ENCODE results near the gene SCAP. TPM values are rescaled to one million over a fixed set of nuclear protein-coding genes. Genes with fewer than 3 reads are reported as not detected.

Gene SCAP
- total RNA-seq, 1 donor from 2014 or later, result 87.2 TPM

- intact Hi-C loops (cut with micrococcal nuclease), result no loop called here
- no peak overlapping the region for H3K4me3 Mint-ChIP-seq
Observed at GRCh38 chr3:47433796-47434195, 41.9 kb downstream of the SCAP start.

DNA sequence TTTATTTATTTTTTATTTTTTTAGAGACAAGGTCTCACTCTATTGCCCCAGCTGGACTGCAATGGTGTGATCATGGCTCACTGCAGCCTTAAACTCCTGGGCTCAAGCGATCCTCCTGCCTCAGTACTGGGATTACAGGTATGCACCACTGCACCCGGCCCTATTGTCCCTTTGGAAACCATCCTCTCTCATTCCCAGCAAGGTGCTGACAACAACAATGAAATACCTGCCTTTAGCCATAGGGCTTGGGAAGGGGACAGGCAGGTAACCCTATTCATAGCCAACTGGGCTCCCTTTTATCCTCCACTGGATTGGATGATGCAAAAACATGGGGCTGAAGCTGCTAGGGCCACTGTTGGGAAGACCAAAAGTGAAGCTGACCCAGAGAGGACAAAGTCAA lies 43.1 kb downstream of the SCAP start:
- H3K27ac Mint-ChIP-seq, result no peak overlapping the region
- H3K4me1 Mint-ChIP-seq, result peaks cover 3% of the 10 kb centered on the region
- intact Hi-C loops (cut with micrococcal nuclease), result no loop called here
- H3K4me3 Mint-ChIP-seq, result no peak overlapping the region
- no peak for DNase-seq
- no peaks in the 10 kb centered on the region for H3K9me3 Mint-ChIP-seq
- peaks cover 33% of the 10 kb centered on the region for H3K36me3 Mint-ChIP-seq (ENCODE audit: low read depth)
- H3K27me3 Mint-ChIP-seq, result no peaks in the 10 kb centered on the region

More at GRCh38 chr3:47433796-47434195, 41.9 kb downstream of the SCAP start:
- H3K27ac Mint-ChIP-seq, result no peak overlapping the region
- peaks cover 3% of the 10 kb centered on the region for H3K4me1 Mint-ChIP-seq
- H3K27me3 Mint-ChIP-seq, result no peaks in the 10 kb centered on the region
- no peak for DNase-seq
- no peaks in the 10 kb centered on the region for H3K9me3 Mint-ChIP-seq
- H3K36me3 Mint-ChIP-seq (ENCODE audit: low read depth), result peaks cover 40% of the 10 kb centered on the region

- Mint-ChIP-seq H3K4me1 (peaks cover 3% of the 10 kb centered on the region), H3K36me3 (ENCODE audit: low read depth) (peaks cover 29% of the 10 kb centered on the region), H3K27ac (no peak overlapping the region), H3K4me3 (no peak overlapping the region), H3K27me3 (no peaks in the 10 kb centered on the region), H3K9me3 (no peaks in the 10 kb centered on the region)
- no peak for DNase-seq
- intact Hi-C loops (cut with micrococcal nuclease), result no loop called here
Observed at GRCh38 chr3:47431225-47431624, 44.5 kb downstream of the SCAP start.

GRCh38 chr3:47430606-47431005 lies 45.1 kb downstream of the SCAP start:
- no peak overlapping the region for H3K27ac Mint-ChIP-seq
- H3K27me3 Mint-ChIP-seq, result no peaks in the 10 kb centered on the region
- peaks cover 3% of the 10 kb centered on the region for H3K4me1 Mint-ChIP-seq
- H3K4me3 Mint-ChIP-seq, result no peak overlapping the region
- no peaks in the 10 kb centered on the region for H3K9me3 Mint-ChIP-seq
- H3K36me3 Mint-ChIP-seq (ENCODE audit: low read depth), result peaks cover 29% of the 10 kb centered on the region
- DNase-seq, result no peak
- intact Hi-C loops (cut with micrococcal nuclease), result no loop called here

DNA sequence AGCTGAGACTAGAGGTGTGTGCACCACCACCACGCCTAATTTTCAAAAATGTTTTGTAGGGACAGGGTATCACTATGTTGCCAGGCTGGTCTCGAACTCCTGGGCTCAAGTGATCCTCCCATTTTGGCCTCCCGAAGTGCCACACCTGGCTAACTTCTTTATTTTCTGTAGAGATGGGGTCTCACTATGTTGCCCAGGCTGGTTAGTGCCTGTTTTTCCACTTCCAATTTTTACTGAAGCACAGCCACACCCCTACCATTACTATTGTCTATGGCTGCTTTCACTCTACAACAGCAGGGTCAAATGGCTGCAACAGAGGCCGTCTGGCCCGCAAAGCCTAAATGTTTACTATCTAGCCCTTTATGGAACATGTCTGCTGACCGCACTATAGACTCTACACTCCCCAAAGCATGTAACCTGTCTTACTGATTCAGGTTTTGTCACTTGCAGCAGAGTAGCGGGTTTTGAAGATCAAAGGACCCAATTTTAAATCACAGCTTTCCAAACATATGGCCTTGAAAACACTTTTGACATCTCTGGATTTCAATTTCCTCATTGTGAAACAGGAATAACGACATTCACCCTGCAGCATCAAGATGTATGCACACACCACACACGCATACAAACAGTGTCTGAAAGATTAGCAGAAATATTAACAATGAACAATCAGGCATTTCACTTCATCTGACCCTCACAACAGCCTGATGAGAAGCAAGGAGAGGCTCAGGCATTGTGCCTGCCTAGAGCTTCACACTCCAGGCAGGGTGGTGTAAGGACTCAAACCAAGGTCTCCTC lies 46.1 kb downstream of the SCAP start:
- no peak for DNase-seq
- peaks cover 28% of the 10 kb centered on the region for H3K36me3 Mint-ChIP-seq (ENCODE audit: low read depth)
- no peaks in the 10 kb centered on the region for H3K27me3 Mint-ChIP-seq
- H3K4me3 Mint-ChIP-seq, result no peak overlapping the region
- H3K4me1 Mint-ChIP-seq, result peaks cover 3% of the 10 kb centered on the region
- H3K9me3 Mint-ChIP-seq, result no peaks in the 10 kb centered on the region
- intact Hi-C loops (cut with micrococcal nuclease), result no loop called here
- H3K27ac Mint-ChIP-seq, result no peak overlapping the region

DNA sequence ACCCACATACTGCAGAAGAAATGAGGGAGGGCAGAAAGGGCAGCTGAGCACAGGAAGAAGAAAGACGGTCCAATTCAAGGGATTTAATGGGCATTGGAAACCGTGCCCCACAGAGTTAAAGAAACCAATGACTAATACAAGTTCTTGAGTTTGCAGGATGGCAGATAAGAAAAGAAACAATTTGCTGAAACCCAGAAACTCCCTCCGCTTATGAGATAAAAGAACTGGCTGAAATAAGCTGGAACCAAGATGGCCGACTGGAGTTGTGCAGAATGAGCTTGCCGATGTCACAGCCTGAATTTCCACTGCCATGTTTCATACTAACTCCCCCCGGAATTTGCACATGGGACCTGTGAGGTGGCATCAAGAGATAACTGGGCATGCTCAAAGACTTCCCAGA lies 47.1 kb downstream of the SCAP start:
- Mint-ChIP-seq H3K4me1 (no peaks in the 10 kb centered on the region), H3K4me3 (no peak overlapping the region), H3K27me3 (no peaks in the 10 kb centered on the region), H3K9me3 (no peaks in the 10 kb centered on the region), H3K36me3 (ENCODE audit: low read depth) (peaks cover 21% of the 10 kb centered on the region), H3K27ac (no peak overlapping the region)
- DNase-seq, result no peak
- intact Hi-C loops (cut with micrococcal nuclease), result no loop called here

DNA sequence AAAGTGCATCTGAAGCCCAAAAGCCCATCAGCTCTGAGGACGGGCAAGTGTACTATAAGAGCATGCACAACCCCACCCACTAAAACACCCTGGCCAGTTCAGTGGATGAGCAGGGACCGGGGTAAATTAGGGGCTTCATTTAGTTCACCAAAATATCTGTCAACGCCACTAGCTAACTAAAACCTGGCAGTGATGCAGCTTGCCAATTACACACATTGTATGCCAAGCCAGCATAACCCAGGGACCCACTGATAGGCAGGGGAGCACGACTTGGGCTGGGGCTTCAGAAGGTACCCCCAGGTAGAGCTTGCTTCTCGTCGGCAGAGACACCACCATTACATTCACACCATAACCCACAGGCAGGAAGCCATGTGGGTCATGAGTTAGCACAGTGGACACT lies 47.9 kb downstream of the SCAP start:
- no peak overlapping the region for H3K27ac Mint-ChIP-seq
- intact Hi-C loops (cut with micrococcal nuclease), result no loop called here
- no peak overlapping the region for H3K4me3 Mint-ChIP-seq
- DNase-seq, result no peak
- H3K27me3 Mint-ChIP-seq, result no peaks in the 10 kb centered on the region
- no peaks in the 10 kb centered on the region for H3K9me3 Mint-ChIP-seq
- H3K4me1 Mint-ChIP-seq, result peaks cover 1% of the 10 kb centered on the region
- H3K36me3 Mint-ChIP-seq (ENCODE audit: low read depth), result peaks cover 13% of the 10 kb centered on the region

GRCh38 chr3:47425959-47426358 lies 49.8 kb downstream of the SCAP start:
- peaks cover 12% of the 10 kb centered on the region for H3K36me3 Mint-ChIP-seq (ENCODE audit: low read depth)
- no peak overlapping the region for H3K27ac Mint-ChIP-seq
- H3K9me3 Mint-ChIP-seq, result no peaks in the 10 kb centered on the region
- H3K4me3 Mint-ChIP-seq, result no peak overlapping the region
- intact Hi-C loops (cut with micrococcal nuclease), result no loop called here
- no peaks in the 10 kb centered on the region for H3K27me3 Mint-ChIP-seq
- H3K4me1 Mint-ChIP-seq, result peaks cover 10% of the 10 kb centered on the region
- no peak for DNase-seq

DNA sequence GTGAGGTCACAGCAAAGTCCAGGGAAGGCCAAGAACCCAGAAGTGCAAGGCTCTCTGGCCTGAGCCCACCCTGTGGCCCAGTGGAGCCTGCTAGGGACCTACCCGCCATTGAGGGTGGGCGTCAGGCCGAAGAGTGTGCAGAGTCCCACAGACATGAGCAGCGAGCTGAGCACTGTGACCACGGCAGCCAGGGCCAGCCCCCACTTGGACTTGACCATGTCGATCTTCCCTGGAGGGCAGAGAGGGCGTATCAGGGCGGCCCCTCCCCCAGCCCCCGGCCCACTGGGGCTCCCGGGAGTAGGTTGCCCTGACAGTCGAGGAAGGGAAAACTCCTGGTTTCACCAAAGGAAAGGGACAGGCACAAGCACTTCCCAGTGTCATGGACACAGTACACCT lies 50.4 kb downstream of the SCAP start:
- peak; percentile 53 for DNase-seq
- H3K9me3 Mint-ChIP-seq, result no peaks in the 10 kb centered on the region
- H3K36me3 Mint-ChIP-seq (ENCODE audit: low read depth), result peaks cover 12% of the 10 kb centered on the region
- H3K27ac Mint-ChIP-seq, result no peak overlapping the region
- H3K27me3 Mint-ChIP-seq, result no peaks in the 10 kb centered on the region
- H3K4me3 Mint-ChIP-seq, result no peak overlapping the region
- intact Hi-C loops (cut with micrococcal nuclease), result no loop called here
- peaks cover 13% of the 10 kb centered on the region for H3K4me1 Mint-ChIP-seq

- Mint-ChIP-seq H3K36me3 (ENCODE audit: low read depth) (peaks cover 12% of the 10 kb centered on the region), H3K4me3 (no peak overlapping the region), H3K4me1 (peaks cover 13% of the 10 kb centered on the region), H3K27ac (no peak overlapping the region), H3K27me3 (no peaks in the 10 kb centered on the region), H3K9me3 (no peaks in the 10 kb centered on the region)
- intact Hi-C loops (cut with micrococcal nuclease), result no loop called here
- no peak for DNase-seq
Observed at GRCh38 chr3:47424434-47425382, 51.0 kb downstream of the SCAP start.

GRCh38 chr3:47423548-47424145 lies 52.1 kb downstream of the SCAP start:
- Mint-ChIP-seq H3K4me3 (no peak overlapping the region), H3K27ac (no peak overlapping the region), H3K9me3 (no peaks in the 10 kb centered on the region), H3K4me1 (peaks cover 13% of the 10 kb centered on the region), H3K27me3 (no peaks in the 10 kb centered on the region), H3K36me3 (ENCODE audit: low read depth) (peaks cover 16% of the 10 kb centered on the region)
- intact Hi-C loops (cut with micrococcal nuclease), result no loop called here
- peak; percentile 58 for DNase-seq

GRCh38 chr3:47422743-47423142 lies 53.0 kb downstream of the SCAP start:
- intact Hi-C loops (cut with micrococcal nuclease), result no loop called here
- H3K4me1 Mint-ChIP-seq, result peaks cover 13% of the 10 kb centered on the region
- no peak for DNase-seq
- no peaks in the 10 kb centered on the region for H3K27me3 Mint-ChIP-seq
- H3K27ac Mint-ChIP-seq, result peak overlapping the region; percentile 67
- no peak overlapping the region for H3K4me3 Mint-ChIP-seq
- H3K36me3 Mint-ChIP-seq (ENCODE audit: low read depth), result peaks cover 16% of the 10 kb centered on the region
- no peaks in the 10 kb centered on the region for H3K9me3 Mint-ChIP-seq

DNA sequence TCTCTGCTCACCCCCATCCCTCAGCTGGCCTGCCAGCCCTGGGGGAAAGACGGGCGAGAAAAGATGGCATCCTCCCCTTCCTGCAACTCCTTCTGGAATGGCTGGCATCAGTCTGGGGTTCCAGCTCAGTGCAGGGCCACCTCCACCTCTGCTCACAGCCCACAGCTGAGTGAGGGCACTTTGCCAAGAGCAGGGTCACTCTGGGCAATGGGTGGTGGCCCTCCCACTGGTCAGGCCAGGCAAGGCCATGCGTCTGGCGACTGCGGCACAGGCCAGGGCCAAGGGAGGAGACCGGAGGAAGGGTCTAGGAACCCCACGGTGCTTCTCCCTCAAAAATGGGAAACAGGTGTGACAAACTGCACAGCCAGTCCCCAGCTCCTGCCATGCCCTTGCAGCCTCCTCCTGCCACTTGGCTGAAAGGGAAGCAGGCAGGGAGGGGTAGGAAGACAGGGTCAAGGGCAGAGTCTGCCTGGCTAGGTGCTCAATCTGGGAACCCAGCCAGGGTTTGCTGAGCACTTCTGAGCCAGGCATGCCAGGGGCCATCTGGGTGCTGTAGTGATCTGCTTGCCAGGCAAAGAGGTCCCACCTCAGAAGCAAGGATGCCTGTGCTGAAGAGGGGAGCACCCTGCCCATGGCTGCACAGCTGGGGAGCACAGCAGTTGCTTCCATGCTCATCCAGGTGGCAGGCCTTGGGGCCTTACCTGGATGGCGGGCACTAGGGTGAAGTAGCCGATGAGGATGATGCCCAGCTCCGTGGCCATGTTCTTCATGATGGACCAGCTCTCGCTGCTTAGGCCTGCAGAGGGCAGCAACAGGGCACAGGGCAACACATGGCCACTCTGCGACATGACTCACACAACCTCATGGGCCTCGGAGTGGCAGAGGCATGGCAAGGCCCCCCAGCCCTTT lies 53.7 kb downstream of the SCAP start:
- Mint-ChIP-seq H3K9me3 (no peaks in the 10 kb centered on the region), H3K27ac (peak overlapping the region; percentile 99), H3K36me3 (ENCODE audit: low read depth) (peaks cover 17% of the 10 kb centered on the region), H3K27me3 (no peaks in the 10 kb centered on the region), H3K4me3 (no peak overlapping the region), H3K4me1 (peaks cover 13% of the 10 kb centered on the region)
- intact Hi-C loops (cut with micrococcal nuclease), result loop anchor here (1.0 kb wide), 3 partner anchors 54 to 367 kb away; partner anchors contain the start of gene ELP6
- peak; percentile 61 for DNase-seq
